Upper lobe of left lung (tissue), 4 donors: ENCODE results near the gene CLEC16A.

ENCODE experiments used
- POLR2AphosphoS5 ChIP-seq, 2 donors: sonication (generic); formaldehyde crosslinking; IDR thresholded peaks; one replicate each; pipeline ENCODE4 v1.5.1; 2017; ENCODE audit warnings: antibody characterized with exemption in 2 of 2
- TF ChIP-seq, protein P1 (sequence below), 6 experiments: fragments of 450-650 bp in 4 of 6; fragments of 200-600 bp in 2 of 6; sonication (generic) in 2 of 6; IDR thresholded peaks; one replicate each; pipeline ENCODE4 v1.5.1; 2016 to 2019; ENCODE audit warnings: antibody characterized with exemption in 6 of 6

DNA sequence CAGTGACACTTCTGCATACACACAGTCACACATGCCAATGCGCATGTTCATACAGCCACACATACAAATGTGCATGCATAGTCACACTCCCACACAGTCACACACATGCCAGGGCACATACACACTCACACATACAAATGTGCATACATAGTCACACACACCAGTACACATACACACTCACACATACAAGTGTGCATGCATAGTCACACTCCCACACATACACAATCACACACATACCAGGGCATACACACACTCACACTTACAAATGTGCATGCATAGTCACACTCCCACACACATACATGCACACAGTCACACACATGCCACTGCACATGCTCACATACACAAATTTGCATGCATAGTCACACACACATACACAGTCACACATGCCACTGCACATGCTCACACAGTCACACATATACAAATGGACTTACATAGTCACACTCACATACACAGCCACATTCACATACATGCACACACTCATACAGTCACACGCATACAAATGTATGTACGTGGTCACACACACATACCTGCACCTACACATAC lies 227.5 kb downstream of the CLEC16A start:
- TF ChIP-seq, protein P1, sequence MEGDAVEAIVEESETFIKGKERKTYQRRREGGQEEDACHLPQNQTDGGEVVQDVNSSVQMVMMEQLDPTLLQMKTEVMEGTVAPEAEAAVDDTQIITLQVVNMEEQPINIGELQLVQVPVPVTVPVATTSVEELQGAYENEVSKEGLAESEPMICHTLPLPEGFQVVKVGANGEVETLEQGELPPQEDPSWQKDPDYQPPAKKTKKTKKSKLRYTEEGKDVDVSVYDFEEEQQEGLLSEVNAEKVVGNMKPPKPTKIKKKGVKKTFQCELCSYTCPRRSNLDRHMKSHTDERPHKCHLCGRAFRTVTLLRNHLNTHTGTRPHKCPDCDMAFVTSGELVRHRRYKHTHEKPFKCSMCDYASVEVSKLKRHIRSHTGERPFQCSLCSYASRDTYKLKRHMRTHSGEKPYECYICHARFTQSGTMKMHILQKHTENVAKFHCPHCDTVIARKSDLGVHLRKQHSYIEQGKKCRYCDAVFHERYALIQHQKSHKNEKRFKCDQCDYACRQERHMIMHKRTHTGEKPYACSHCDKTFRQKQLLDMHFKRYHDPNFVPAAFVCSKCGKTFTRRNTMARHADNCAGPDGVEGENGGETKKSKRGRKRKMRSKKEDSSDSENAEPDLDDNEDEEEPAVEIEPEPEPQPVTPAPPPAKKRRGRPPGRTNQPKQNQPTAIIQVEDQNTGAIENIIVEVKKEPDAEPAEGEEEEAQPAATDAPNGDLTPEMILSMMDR (IDR thresholded peaks at IDR 0.05), result no peak
- no peak for TF ChIP-seq POLR2AphosphoS5 (IDR thresholded peaks at IDR 0.05)
